NCI-H1417 treated with DMSO at 0.1 percent for 48 hours (cell line): ENCODE data around the gene CHAF1A.

Experiments
- DNase-seq: peaks from one replicate; lab custom pipeline; 2025; lab: John Stamatoyannopoulos, UW

Gene CHAF1A

DNA sequence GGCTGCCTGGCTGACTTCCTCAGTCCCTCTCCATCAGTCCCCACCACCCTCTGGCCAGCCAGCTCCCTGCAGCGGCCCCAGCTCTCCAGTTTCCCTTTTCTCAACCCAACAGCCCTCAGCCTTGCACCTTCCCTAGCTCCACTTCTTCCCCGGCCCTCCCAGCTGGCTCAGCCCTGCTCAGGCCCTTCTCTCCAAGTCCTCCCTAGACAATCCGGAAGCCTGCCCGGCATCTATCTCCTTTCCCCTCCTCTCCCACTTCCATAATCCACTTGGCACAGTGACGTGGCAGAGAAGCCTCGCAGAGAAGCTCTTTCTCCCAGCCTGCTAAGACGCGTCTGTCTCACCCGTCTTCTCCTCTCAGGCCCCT, 54.0 kb downstream of the CHAF1A start:
- no peak for DNase-seq

GRCh38 chr19:4456843-4457653, 54.6 kb downstream of the CHAF1A start:
- DNase-seq = no peak

DNA sequence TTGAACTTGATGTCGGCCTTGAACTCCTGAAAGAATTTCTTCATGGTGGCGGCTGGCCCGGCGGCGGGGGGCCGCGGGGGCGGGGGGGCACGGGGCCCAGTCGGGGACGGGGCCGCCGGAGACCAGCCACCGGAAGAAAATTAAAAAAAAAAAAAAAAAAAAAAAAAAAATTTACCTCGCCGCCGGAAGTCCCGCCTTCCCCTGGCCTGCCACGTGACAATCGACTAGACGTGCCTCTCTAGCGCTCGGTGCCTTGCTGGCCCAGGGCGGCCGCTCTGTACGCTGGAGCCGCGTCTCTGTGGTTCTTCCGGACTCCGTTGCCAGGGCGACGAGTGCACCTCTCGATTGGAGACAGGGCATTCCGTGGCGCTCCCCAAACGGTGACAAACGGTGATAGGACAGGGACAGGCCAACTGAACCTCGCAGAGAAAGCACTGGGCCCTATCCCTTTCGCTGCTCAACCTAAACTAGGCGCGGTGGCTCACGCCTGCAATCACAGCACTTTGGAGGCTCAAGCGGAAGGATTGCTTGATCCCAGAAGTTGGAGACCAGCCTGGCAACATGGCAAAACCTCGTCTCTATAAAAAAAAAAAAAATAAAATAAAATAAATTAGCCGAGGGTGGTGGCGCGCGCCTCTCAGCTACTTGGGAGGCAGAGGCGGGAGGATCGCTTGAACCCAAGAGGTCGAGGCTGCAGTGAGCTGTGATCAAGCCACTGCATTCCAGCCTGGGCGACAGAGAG, 55.4 kb downstream of the CHAF1A start, which contains the start of gene UBXN6:
Gene UBXN6 (minus strand): TSS at position 141 of the 742 bp plus-strand sequence. CDS start 97 bp downstream, at position 44.
- peak; percentile 91 for DNase-seq

DNA sequence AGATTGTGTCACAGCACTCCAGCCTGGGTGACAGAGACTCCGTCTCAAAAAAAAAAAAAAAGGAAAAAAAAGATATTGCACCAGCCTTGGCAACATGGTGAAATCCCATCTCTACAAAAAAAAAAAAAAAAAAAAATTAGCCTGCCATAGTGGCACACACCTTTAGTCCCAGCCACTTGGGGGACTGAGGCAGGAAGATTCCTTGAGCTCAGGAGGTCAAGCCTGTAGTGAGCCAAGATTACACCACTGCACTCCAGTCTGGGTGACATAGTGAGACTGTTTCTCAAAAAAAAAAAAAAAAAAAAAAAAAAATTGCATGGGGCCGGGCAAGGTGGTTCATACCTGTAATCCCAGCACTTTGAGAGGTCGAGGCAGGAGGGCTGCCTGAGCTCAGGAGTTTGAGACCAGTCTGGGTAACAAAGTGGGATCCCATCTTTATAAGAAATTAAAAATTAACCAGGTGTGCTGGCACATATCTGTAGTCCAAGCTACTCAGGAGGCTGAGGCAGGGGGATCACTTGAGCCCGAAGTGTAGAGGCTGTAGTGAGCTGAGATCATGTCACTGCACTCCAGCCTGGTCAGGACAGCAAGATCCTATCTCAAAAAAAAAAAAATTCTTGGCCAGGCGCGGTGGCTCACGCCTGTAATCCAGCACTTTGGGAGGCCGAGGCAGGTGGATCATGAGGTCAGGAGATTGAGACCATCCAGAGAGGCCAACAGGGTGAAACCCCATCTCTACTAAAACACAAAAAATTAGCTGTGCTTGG, 62.6 kb downstream of the CHAF1A start:
- DNase-seq = no peak

- no peak for DNase-seq
Measured at GRCh38 chr19:4467835-4468234, 65.4 kb downstream of the CHAF1A start.

DNA sequence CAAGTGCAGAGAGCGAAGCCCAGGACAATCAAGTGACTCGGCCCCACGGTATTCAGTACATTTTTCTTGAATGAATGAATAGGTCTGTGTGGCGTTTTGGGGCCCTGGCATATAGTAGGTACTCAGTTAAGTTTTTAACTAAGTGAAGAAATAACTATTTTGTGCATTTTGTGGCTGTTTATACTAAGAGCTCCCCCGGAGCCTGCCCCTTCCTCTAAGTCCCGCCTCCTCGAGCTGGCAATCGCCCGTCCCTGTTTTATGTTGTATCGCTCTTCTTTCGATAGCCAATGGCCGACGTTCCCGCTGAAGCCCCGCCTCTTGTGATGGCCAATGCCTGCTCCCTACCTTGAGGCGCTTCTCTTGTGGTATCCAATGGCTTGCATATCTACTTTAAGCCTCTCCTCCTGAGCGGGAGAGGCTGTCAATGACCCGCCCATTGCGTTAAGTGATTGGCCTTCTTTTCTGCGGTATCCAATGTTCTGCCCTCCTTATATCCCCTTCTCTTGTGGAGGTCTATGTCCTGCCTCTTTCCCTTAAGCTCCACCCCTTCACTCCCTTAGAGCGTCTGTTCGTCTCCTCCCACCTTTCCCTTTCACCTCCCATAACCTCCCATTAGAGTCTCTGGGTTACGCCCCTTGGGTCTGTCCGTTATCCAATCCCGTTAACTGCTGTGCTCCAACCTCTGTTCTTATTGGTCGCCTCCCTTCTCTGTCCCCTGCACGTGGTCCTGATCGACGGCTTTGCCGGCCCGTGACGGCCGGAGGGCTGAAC, 69.1 kb downstream of the CHAF1A start:
- peak; percentile 100 for DNase-seq

DNA sequence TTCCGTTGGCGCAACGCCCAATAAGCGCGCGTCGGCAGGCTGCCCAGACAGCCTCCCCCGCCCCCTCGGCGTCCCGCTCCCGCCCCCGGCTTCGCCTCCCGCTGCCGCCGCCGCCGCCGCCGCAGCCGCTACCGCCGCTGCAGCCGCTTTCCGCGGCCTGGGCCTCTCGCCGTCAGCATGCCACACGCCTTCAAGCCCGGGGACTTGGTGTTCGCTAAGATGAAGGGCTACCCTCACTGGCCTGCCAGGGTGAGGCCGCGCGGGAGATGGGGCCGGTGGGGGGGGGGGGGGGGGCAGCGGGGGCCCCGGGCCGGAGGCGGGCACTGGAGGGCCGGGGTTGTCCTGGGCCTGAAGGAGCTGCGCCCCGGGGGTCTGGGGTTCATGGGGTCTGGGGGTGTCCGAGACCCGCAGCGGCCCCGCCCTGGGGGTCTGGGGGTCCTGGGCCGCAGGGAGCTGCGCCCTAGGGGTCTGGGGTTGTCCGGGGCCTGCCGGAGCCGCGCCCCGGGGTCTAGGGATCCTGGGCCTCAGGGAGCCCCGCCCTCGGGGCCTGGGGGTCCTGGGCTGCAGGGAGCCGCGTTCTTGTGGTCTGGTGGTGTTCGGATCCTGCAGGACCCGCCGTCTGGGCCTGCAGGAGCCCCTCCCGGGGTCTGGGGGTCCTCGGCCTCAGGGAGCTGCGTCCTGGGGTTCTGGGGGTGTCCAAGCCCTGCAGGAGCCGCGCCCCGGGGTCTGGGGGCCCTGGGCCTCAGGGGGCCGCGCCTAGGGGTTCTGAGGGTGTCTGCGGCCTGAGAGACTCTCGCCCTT, 69.9 kb downstream of the CHAF1A start, which contains the start of gene HDGFL2:
Gene HDGFL2 (plus strand): TSS at position 124 of the 801 bp plus-strand sequence. CDS start 54 bp downstream, at position 178.
- no peak for DNase-seq

GRCh38 chr19:4473011-4473762, 70.7 kb downstream of the CHAF1A start:
- DNase-seq = no peak

DNA sequence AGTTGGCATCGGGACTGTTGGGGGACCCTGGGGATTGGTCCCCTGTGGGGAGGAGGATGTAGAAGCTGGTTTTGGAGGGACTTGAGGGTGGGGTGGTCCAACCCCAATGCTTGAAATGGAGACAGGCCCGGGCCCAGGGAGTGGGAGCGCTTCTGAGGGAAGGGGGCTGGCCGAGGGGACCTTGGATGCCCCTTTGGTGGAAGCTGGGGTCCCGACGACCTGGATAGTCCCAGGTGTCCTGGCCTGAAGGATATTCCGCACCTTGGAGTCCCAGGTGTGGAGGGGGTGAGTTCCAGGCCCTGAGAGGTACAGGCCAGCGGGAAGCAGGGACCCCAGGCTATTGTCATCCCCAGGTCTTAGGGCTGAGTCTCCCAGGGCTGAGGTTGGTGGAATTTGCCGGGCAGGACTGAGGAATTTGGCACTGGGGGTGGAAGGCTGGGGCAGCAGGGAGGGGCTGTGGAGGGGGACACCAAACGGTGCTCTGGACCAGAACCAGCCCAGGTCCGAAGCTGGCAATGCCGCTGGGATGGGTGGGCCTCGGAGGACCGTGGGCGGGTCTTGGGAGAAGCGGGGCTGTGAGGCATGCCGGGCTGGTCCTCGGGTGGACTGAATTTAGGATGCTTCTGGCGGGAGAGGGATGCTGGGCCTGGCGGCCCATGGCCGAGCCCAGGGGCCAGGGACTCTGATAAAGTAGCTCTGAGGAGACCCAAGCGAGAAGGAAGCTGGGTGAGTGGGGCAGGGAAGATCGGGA, 71.5 kb downstream of the CHAF1A start:
- no peak for DNase-seq

DNA sequence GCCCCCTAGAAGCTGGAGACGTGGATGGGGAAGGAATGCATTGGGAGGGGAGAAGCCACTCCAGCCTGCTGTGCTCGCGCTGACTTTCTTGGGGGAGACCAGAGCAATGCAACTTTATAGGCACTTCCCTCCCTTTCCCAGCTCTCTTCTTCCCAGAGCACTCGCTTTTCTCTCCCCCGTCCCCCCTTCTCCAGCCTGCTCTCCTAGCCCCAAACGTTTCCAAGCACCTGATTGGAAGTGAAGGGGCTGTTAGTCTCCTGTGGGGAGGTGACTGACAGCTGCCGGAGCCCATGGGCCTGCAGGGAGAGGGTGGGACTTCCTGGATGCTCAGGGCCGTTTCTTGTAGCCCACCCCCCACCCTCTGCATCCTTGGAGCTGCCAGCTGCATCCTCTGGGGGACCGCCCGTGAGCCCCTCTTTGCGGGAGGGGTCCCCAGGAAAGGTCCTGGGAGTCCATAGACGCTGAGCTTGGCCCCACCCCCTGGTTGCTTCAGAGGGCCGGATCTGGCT, 72.1 kb downstream of the CHAF1A start:
- DNase-seq = no peak

DNA sequence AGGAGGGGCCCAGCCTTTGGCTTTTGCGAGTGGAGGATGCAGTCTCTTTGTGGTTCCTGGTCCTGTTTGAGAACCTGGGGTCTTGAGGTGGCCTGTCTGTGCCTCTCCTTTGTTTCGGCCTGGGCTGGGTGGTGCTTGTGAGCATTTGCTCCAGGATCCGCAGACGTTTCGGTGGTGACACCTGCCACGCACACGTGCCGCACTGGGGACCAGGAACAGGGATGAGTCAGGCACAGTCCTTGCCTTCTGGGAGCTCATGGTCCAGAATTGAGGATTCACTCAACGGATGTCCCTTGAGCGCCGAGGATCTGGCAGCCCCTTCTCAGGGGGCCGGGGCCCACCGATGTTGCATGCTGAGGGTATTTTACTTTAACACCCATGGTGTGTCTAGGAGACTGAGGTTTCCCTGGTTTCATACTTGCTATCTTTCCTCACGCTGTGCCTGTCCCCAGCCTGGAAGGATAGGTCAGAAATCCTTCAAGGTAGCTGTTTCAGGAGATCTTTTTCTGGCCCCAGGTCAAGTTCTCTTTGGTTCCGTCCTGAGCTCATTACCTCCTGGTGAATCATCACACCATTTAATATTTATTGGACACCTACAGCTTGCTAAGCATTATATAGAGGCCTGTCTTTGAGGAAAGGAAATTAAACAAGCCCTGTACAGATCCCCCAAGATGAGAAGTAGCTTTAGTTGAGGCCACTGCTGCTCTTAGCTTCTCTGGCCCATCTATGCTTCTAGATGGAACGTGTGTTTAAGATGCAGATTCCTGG, 74.8 kb downstream of the CHAF1A start:
- no peak for DNase-seq

DNA sequence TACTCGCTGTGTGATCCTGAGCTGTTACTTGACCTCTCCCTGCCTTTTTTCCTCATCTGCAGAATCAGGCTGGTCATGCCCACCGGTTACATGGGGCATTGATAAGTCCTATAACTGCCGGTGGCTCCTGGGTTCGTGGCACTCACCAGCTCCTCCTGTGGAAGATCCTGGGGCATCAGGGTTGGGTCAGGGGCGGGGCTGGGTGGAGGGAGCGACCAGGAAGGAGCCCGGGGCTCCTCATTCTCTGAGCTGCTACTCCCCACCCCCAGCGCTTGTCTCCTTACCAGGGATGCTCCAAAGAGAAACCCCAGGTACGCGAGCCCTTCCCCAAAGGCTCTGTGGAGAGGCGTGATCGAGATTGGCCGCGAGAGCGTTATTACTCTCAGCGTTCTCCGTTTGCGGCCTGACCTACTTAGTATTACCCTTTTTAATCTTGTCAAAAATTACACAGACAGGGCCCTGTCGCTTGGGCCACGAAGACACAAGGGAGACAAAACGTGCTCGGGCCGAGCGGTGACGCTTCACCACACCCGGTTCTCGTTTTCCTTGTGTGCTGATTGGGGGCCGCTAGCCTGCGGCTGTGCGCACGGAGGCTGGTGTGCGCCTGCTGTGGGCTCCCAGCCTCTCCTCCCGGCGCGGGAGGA, 80.4 kb downstream of the CHAF1A start:
- DNase-seq = no peak

- DNase-seq = no peak
Measured at GRCh38 chr19:4483385-4483784, 80.9 kb downstream of the CHAF1A start.

- DNase-seq = no peak
Measured at GRCh38 chr19:4487572-4487971, 85.1 kb downstream of the CHAF1A start.

DNA sequence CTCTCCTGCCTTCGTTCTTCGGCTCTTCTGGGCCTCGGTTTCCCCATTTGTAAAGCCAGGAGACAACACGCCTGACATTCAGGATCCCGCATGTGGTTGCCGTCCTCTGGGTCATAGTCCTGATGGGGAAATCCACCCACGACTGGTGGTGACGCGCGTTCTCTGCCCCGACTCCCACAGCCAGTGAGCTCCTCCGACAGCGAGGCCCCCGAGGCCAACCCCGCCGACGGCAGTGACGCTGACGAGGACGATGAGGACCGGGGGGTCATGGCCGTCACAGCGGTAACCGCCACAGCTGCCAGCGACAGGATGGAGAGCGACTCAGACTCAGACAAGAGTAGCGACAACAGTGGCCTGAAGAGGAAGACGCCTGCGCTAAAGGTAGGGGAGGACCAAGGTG, 86.1 kb downstream of the CHAF1A start:
- DNase-seq = no peak

- DNase-seq = no peak
Measured at GRCh38 chr19:4491446-4491845, 89.0 kb downstream of the CHAF1A start.

DNA sequence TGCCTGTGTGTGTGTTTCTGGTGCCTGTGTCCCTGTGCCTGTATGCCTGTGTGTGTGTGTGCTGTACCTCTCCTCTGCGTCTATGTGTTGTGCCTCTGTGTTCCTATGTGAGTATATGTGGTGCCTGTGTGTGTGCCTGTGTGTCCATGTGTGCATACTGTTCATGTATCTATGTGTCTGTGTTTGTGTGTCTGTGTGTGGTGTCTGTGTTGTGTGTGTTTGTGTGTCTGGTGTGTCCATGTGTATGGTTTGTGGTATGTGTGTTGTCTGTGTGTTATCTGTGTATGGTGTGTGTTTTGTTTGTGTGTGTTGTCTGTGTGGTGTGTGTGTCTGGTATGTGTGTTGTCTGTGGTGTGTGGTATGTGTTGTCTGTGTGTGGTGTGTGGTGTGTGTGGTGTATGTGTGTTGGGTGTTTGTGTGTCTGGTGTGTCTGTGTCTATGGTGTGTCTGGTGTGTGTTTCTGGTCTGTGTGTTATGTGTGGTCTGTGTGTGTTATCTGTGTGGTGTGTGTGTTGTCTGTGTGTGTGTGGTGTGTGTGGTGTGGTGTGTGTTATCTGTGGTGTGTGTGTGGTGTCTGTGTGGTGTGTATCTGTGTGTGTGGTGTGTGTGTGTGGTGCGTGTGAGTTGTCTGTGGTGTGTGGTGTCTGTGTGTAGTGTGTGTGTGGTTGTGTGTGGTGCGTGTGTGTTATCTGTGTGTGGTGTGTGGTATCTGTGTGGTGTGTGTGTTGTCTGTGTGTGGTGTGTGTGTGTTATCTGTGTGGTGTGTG, 90.1 kb downstream of the CHAF1A start:
- no peak for DNase-seq
